GM23338 (cell line): ENCODE measurements around the gene PAQR5. TPM values are rescaled to one million over a fixed set of nuclear protein-coding genes. Genes with fewer than 3 reads are reported as not detected.
A peak's percentile ranks its signal among the peaks of the same experiment; 100 is the strongest.

ENCODE experiments used
- ATAC-seq: fragments of 200-7000 bp; cut with Tn5 transposase; 3 replicates; pipeline ENCODE4 v1.9.1; 2020
- DNase-seq: peaks from one replicate; pipeline ENCODE4 v3.0.0-alpha.2; 2015; ENCODE audit warnings: low spot score
- H2AFZ ChIP-seq: fragments of 200-600 bp; sonication (generic); 2 replicates; pipeline ENCODE4 v1.8.0; 2016; ENCODE audit warnings: antibody characterized with exemption, mild to moderate bottlenecking, moderate library complexity
- H3F3A ChIP-seq: fragments of 200-600 bp; sonication (generic); replicated peaks from 2 replicates; pipeline ENCODE4 v1.8.0; 2017; ENCODE audit warnings: antibody characterized with exemption, mixed run types, low read depth
- H3K27ac ChIP-seq: fragments of 200-600 bp; sonication (generic); 2 replicates; pipeline ENCODE4 v1.6.1; 2016; ENCODE audit warnings: low read depth
- H3K27me3 ChIP-seq: fragments of 200-600 bp; sonication (generic); 2 replicates; pipeline ENCODE4 v1.8.0; 2016; ENCODE audit warnings: mild to moderate bottlenecking, mixed run types, moderate library complexity; ENCODE audit not compliant: insufficient read depth
- H3K36me3 ChIP-seq: fragments of 200-600 bp; sonication (generic); 2 replicates; pipeline ENCODE4 v1.8.0; 2016; ENCODE audit warnings: mild to moderate bottlenecking; ENCODE audit not compliant: insufficient read depth
- H3K4me1 ChIP-seq: fragments of 200-600 bp; sonication (generic); 2 replicates; pipeline ENCODE4 v1.8.0; 2016; ENCODE audit warnings: mild to moderate bottlenecking, moderate library complexity; ENCODE audit not compliant: insufficient read depth
- H3K4me2 ChIP-seq: fragments of 200-600 bp; sonication (generic); 2 replicates; pipeline ENCODE4 v1.7.1; 2017; ENCODE audit warnings: mixed run types
- H3K4me3 ChIP-seq: fragments of 200-600 bp; sonication (generic); 2 replicates; pipeline ENCODE4 v1.6.1; 2016; ENCODE audit warnings: mixed run types
- H3K79me2 ChIP-seq: fragments of 200-600 bp; sonication (generic); replicated peaks from 2 replicates; pipeline ENCODE4 v1.8.0; 2017; ENCODE audit warnings: mild to moderate bottlenecking; ENCODE audit not compliant: insufficient read depth
- H3K9me2 ChIP-seq: fragments of 200-600 bp; sonication (generic); 2 replicates; pipeline ENCODE4 v1.8.0; 2017; ENCODE audit not compliant: insufficient read depth
- H4K20me1 ChIP-seq: fragments of 200-600 bp; sonication (generic); replicated peaks from 2 replicates; pipeline ENCODE4 v1.8.0; 2017; ENCODE audit warnings: mild to moderate bottlenecking; ENCODE audit not compliant: insufficient read depth
- H3K27ac Mint-ChIP-seq: 2 replicates; pipeline ENCODE4 v1.8.0; 2020; ENCODE audit warnings: inconsistent platforms, mild to moderate bottlenecking, moderate library complexity, mixed read lengths
- H3K27me3 Mint-ChIP-seq: 3 replicates; pipeline ENCODE4 v1.8.0; 2022; ENCODE audit warnings: low read depth, mild to moderate bottlenecking, moderate library complexity, mixed read lengths, inconsistent platforms; ENCODE audit not compliant: insufficient read depth, poor library complexity
- H3K36me3 Mint-ChIP-seq: 3 replicates; pipeline ENCODE4 v1.8.0; 2021; ENCODE audit warnings: low read depth, mild to moderate bottlenecking, inconsistent platforms, moderate library complexity, mixed read lengths
- H3K4me1 Mint-ChIP-seq: 3 replicates; pipeline ENCODE4 v1.8.0; 2020; ENCODE audit warnings: mild to moderate bottlenecking, inconsistent platforms, mixed read lengths
- H3K4me3 Mint-ChIP-seq: 3 replicates; pipeline ENCODE4 v1.8.0; 2021; ENCODE audit warnings: moderate library complexity, mild to moderate bottlenecking, inconsistent platforms, mixed read lengths
- H3K9me3 Mint-ChIP-seq: 3 replicates; pipeline ENCODE4 v1.8.0; 2020; ENCODE audit warnings: moderate library complexity, mild to moderate bottlenecking, inconsistent platforms, mixed read lengths
- CREB1 ChIP-seq: fragments of 250-450 bp; sonication (Bioruptor Pico); IDR thresholded peaks from 2 replicates; pipeline ENCODE4 v1.5.0; 2020; ENCODE audit warnings: low read depth, mild to moderate bottlenecking, moderate library complexity
- ETS1 ChIP-seq: IDR thresholded peaks from 2 replicates; pipeline ENCODE4 v1.6.1; 2016; ENCODE audit warnings: antibody characterized with exemption
- EZH2 ChIP-seq: fragments of 200-600 bp; sonication (generic); IDR thresholded peaks from one replicate; pipeline ENCODE4 v1.8.0; 2017; ENCODE audit warnings: antibody characterized with exemption, mild to moderate bottlenecking, low read depth; ENCODE audit not compliant: unreplicated experiment
- EZH2phosphoT487 ChIP-seq: fragments of 200-600 bp; sonication (generic); IDR thresholded peaks from one replicate; pipeline ENCODE4 v1.8.1; 2018; ENCODE audit warnings: antibody characterized with exemption; ENCODE audit not compliant: unreplicated experiment
- NANOG ChIP-seq: IDR thresholded peaks from 2 replicates; pipeline ENCODE4 v1.6.1; 2016; ENCODE audit warnings: antibody characterized with exemption, borderline replicate concordance
- STAT1 ChIP-seq: IDR thresholded peaks from one replicate; pipeline ENCODE4 v1.6.1; 2016; ENCODE audit warnings: antibody characterized with exemption; ENCODE audit not compliant: unreplicated experiment
- ZNF114 ChIP-seq: fragments of 250-450 bp; sonication (Bioruptor Pico); IDR thresholded peaks from 2 replicates; pipeline ENCODE4 v1.5.0; 2020; ENCODE audit warnings: mild to moderate bottlenecking, moderate library complexity
- polyA plus RNA-seq: library from polyadenylated mRNA; unstranded; fragments of >200 nt; fragmentation: Nextera tagmentation; extraction: Ambion mirVana; gene quantifications from 2 replicates; pipeline ENCODE4 v1.2.1, GENCODE V29; 2016
- total RNA-seq: library from RNA; depleted of rRNA; stranded (reverse); fragments of >200 nt; shearing (Covaris generic); gene quantifications from 2 replicates; pipeline ENCODE4 v1.2.3, GENCODE V29; 2014
- TF ChIP-seq, protein P1 (sequence below): IDR thresholded peaks from one replicate; pipeline ENCODE4 v1.6.1; 2018; ENCODE audit warnings: antibody characterized with exemption; ENCODE audit not compliant: unreplicated experiment

The PAQR5 gene
- total and polyA plus RNA-seq, 2 experiments from 2014 or later: 8.7 to 14.5 TPM

DNA sequence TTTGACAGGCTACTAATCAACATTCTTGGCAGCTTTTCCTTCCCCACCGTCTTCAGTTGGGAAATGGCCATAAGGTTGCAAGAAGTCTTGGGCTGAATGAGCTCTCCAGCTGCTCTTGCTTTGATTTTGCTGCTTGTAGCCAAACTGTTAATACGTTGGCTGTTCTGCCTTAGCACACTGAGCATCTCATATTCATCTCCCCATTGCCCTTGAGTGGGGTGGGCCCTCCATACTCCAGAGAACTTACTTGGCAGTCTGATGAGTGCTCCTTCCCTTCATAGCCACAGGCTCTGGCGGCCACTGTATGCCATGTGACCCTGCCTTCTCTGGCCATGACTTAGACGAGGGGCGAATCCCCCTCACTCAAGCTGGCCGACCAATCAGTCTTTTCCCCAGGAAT is 25.8 kb upstream of the PAQR5 start (continued):
- TF ChIP-seq ETS1 (no peak), ZNF114 (CRISPR knock-in tag) (no peak), NANOG (no peak), CREB1 (CRISPR knock-in tag) (no peak), EZH2phosphoT487 (no peak)
- TF ChIP-seq, protein P1, sequence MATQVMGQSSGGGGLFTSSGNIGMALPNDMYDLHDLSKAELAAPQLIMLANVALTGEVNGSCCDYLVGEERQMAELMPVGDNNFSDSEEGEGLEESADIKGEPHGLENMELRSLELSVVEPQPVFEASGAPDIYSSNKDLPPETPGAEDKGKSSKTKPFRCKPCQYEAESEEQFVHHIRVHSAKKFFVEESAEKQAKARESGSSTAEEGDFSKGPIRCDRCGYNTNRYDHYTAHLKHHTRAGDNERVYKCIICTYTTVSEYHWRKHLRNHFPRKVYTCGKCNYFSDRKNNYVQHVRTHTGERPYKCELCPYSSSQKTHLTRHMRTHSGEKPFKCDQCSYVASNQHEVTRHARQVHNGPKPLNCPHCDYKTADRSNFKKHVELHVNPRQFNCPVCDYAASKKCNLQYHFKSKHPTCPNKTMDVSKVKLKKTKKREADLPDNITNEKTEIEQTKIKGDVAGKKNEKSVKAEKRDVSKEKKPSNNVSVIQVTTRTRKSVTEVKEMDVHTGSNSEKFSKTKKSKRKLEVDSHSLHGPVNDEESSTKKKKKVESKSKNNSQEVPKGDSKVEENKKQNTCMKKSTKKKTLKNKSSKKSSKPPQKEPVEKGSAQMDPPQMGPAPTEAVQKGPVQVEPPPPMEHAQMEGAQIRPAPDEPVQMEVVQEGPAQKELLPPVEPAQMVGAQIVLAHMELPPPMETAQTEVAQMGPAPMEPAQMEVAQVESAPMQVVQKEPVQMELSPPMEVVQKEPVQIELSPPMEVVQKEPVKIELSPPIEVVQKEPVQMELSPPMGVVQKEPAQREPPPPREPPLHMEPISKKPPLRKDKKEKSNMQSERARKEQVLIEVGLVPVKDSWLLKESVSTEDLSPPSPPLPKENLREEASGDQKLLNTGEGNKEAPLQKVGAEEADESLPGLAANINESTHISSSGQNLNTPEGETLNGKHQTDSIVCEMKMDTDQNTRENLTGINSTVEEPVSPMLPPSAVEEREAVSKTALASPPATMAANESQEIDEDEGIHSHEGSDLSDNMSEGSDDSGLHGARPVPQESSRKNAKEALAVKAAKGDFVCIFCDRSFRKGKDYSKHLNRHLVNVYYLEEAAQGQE: no peak

DNA sequence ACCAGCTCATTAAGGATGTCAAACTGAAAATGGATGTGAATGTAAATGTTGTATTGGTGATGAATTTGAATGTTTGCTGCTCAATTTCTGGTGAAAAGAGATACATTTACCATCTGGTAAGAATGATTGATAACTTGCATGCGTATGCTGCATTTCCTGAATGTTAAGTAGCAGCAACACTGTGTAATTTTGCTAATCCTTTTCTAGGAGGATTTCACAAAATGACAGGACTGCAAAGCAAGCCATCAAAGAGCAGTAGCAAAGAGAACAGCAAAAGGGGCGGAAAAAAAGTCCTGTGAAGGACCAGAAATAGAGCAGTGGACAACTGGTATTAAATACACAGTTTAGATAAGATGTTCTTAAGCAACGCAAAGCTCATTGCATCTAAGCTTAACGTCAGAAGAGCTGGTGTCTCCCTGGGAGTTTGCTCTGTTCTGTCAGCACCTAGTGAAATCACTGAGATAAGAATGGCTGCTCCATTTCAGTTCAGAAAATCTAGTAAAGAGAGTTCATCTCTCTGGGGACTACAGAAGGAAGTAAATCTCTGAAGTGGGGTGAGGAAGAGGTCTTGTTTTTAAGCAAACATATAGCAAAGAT is 23.5 kb upstream of the PAQR5 start:
- H4K20me1 ChIP-seq: no peaks in the 10 kb centered on the region
- ATAC-seq: no peak
- no peak overlapping the region for H2AFZ ChIP-seq
- no peak overlapping the region for H3K4me3 ChIP-seq
- H3F3A ChIP-seq: no peaks in the 10 kb centered on the region
- no peaks in the 10 kb centered on the region for H3K27me3 ChIP-seq
- no peak for TF ChIP-seq EZH2phosphoT487
- no peak for TF ChIP-seq CREB1 (CRISPR knock-in tag)
- TF ChIP-seq, protein P1: no peak
- TF ChIP-seq STAT1: no peak
- TF ChIP-seq EZH2: no peak
- H3K27ac Mint-ChIP-seq: no peak overlapping the region
- H3K9me2 ChIP-seq: no peaks in the 10 kb centered on the region
- no peaks in the 10 kb centered on the region for H3K79me2 ChIP-seq
- no peaks in the 10 kb centered on the region; the same call in 2 of the 3 replicates for H3K9me3 Mint-ChIP-seq
- H3K36me3 ChIP-seq: no peaks in the 10 kb centered on the region
- H3K4me2 ChIP-seq: no peak overlapping the region
- H3K4me1 Mint-ChIP-seq: peaks cover 40% of the 10 kb centered on the region
- no peak overlapping the region for H3K4me3 Mint-ChIP-seq
- no peak for DNase-seq
- H3K27ac ChIP-seq: 0 out of 2 replicates have a peak overlapping the region, but pooled peaks have one; percentile 2
- peaks cover 4% of the 10 kb centered on the region for H3K27me3 Mint-ChIP-seq
- no peaks in the 10 kb centered on the region for H3K36me3 Mint-ChIP-seq
- H3K4me1 ChIP-seq: peaks cover 16% of the 10 kb centered on the region
